COR-L47 (cell line): ENCODE results near the gene SLC22A4.

Experiments used
- DNase-seq: peaks from one replicate; lab custom pipeline; 2025; lab: John Stamatoyannopoulos, UW

The SLC22A4 gene

DNA sequence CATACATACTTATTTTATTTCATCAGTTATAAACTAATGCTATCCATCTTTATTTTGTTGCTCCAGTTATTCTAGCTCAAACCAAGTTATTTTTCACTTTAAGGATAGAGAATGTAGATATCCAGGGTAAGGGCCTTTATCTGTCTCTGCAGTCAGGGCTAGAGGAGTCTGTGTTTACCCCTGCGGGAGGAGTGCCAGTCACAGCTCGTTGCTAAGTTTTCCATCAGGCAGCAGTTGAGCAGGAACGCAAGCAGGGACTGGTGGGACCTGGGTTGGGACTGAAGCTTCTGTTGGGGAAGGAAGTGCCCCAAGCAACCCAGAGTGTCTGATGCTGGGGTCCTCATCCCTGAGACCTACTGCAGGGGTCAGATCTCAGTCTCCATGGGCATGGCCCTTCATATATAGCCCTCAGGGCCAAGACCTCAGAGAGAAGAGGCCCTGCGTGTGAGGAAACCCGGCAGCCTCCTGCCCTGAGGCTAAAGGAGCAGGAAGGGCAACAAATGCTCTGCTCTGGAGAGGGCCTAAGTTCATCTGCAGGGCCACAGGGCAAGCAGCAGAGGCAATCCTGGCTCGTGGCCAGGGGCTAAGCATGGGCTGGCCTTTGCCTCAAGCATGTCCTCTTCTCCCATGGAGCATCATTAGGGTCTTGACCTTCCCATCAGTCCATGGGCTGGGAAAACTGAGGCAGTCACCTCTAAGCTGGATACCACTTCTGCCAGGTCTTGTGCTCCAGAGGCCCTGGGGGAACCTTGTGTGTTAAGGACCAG lies 6.6 kb downstream of the SLC22A4 start:
- DNase-seq, result peak; percentile 21

DNA sequence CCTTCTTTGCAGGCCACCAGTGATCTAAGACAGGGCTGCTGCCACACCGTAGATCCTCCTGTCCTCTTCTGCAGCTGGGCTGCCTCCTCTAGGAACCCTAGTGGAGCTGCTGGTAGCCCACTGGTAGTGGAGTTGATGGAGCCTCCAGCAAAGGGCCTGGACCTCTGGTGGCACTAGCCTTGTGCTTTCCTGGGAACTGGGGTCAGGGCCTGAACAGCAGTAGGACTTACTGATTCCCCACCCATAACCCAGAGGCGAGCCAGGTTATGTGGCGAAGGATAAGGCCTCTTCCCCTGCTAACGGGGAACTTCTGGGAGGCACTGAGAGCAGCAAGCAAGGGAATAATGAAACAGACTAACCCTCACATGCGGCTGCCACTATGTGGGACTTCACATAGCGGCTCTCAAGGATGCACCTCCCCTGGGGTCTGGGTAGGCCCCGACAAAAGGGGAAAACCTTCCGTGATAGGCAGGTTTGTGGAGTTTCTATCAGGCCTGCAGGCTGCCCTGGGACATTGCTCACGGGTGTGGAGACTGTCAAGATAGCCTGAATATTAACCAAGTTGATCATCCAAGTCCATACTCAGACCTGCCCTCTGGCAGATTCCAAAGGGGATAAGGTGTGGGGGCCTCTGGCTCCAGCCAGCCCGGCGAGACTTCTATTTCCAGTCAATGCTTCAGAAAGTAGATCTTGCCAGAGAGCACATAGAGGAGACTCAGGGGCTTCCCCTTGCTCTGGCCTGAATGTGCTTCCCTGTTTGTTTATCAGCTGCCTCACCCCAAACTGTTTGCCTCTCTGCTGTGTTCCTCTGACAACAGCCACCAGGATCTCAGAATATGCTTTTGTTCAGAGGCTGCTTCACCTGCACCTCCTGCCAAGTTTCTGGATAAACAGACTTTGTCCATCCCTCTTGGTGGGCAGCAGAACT lies 7.4 kb downstream of the SLC22A4 start:
- DNase-seq, result peak; percentile 86

DNA sequence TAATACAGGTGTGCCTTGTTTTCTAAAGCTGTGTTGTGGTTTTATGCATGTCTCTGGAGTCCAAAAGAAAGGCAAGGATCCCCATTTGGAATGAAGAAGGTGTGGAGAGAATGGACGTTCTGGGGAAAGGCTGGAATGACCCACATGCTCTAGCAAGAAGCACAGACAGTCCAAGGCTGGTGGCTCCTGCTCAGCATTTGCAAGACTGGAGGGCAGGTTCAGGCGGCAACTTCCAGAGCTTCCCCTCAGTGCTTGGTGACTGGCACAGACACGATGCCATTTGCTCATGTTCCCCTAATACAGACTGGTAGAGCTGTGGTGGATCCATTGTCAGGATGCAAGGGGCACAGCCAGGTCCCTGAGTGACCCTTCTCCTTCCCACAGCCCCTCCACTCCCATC lies 8.2 kb downstream of the SLC22A4 start:
- DNase-seq, result no peak

DNA sequence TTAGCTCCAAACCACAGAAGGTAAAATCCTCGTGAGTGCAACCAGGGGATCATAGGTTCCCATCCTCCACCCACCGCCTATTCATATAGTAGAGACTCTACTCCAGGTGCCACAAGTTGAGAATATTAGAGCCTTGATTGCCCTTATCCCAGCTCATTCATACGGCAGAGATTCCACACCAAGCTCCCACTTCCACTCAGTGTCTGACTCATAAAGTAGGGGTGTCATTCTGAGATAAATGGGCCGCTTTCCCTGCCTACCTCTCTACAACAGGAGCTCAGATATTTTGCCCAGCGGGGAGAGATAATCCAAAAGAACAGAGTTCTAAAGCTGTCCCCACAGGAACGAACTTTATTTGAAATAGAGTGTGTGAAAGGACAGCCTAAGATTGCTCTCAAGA lies 9.4 kb downstream of the SLC22A4 start:
- no peak for DNase-seq

- no peak for DNase-seq
Measured at GRCh38 chr5:132305420-132305819, 11.2 kb downstream of the SLC22A4 start.

DNA sequence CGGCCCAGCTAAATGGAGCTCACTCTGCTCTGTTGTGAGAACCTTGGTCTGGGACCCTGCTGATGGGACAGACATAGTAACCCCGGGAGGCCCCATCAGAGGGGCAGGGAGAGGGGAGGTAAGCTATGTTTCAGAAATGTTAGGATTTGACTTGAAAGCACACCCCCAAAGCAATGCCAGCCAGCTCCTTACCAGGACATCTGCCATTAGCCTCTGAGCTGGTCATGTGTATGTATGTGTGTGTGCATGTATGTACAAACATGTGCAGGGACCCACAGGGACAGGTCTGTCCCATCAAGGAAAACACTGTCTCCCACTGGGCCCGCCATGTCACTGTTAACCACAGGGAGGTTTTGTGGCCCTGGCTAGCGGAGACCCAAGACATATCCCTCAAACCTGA lies 14.5 kb downstream of the SLC22A4 start:
- DNase-seq, result no peak

- DNase-seq, result no peak
Measured at GRCh38 chr5:132309679-132310078, 15.5 kb downstream of the SLC22A4 start.

DNA sequence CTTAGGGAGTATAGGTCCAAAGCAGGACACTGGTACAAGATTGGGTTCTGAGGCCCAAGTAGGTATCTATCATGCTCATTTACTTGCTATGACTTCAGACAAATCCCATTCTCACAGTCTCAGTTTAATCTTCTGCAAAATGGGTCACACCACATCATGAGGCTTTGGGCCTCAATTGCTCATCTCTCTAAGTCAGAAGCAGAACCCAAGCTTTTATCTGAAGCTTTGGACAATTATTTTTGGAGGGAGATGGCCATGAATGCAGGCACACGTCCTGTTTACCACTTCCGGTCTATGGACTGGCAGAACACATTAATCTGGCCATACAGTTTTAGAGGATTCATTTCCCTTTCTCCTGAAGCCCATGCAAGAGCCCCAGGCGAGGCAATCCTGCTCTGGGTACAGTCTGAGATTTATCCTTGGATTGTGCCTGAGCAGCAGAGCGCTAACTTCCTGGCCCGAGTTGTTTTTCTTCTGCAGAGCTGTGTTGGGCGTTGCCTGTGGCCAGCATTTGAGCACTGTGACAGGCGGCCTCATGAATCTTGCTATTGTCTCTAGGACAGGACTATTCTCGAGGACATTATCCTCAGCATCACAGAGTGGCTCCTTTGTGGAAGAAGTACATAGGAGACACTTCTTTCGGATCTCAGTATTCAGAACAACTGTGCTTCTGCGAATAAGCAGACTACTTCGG lies 16.1 kb downstream of the SLC22A4 start:
- DNase-seq, result no peak

DNA sequence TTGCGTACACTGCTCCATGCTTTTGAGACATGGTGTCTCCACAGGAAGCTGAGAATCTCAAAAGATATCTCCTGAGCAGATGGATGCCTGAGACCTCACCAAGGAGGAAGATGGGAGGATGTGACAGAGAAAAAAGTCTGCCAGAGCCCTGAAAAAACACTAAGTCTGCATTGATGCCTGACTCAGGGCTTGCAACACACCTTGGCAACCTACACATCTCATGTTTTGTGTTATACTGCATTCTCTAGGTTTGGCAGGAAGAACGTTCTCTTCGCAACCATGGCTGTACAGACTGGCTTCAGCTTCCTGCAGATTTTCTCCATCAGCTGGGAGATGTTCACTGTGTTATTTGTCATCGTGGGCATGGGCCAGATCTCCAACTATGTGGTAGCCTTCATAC lies 19.2 kb downstream of the SLC22A4 start:
- no peak for DNase-seq

- no peak for DNase-seq
Measured at GRCh38 chr5:132313961-132314432, 19.8 kb downstream of the SLC22A4 start.

DNA sequence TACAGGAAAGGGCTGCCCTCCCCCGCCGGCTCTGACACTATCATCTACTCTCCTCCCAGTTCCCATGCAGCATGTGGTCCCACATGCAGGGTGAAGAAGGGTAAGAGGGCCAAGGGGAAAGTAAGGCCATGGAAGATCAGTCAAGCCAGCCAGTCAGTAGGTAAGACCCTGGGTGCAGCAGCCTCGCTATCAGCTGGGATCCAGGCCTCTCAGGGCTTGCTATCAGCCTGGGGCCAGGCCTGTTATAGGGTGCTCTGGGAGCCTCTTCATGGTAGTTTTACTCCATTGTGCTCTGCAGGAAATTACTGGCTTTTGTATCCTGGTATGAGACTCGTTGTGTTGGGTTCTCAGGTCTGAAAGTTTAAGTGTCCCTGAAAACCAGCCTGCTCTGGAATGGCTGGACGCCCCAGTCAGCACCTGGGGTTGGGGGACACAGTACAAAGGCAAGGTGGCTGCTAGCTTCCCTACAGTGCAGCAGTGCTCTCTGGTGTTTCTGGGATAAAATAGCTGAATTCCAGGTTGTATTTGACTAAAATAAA lies 21.4 kb downstream of the SLC22A4 start:
- DNase-seq, result no peak

DNA sequence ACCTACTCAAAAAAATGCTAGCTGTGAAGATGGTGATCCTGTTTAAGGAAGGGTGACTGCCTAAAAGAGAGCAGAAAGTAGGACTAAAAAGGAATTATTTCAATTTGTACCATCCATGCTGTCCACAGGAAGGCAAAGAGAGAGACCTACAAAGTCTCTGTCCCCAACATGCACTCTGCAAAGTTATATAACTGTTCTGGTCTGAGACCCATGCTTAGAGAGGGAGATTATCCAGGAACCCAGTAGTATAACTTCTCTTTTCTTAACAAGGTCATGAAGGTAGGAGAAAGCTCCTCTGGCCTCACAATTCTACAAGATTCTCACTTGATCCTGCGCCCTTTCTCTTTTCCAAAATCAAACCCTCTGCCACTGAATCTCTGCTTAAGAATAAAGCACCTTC lies 25.8 kb downstream of the SLC22A4 start:
- DNase-seq, result no peak

DNA sequence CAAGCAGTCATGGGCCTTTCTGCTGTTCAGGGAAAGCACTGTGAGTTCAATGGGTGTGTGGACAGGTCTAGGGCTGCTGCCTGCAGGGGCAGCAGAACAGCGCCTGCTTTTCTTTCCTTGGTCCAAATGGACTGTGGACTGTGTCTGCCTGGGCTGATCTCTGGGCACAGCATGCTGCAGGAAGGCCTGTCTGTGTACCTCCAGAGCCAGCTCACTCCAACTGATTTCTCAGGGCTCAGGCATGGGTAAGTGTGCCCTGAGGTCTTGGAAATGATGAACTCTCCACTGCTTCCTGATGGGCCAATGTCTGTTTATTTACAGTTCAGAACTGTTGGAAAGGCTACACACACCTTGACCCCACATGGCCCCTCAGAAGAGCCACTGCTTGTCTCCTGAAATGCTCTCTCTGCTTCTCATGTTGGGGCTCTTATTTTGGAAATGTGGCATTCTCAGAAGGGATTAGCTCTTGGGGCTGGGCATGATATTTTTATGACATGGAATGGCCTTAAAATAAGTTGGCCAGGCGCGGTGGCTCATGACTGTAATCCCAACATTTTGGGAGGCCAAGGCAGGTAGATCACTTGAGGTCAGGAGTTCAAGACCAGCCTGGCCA lies 27.0 kb downstream of the SLC22A4 start:
- DNase-seq, result no peak

DNA sequence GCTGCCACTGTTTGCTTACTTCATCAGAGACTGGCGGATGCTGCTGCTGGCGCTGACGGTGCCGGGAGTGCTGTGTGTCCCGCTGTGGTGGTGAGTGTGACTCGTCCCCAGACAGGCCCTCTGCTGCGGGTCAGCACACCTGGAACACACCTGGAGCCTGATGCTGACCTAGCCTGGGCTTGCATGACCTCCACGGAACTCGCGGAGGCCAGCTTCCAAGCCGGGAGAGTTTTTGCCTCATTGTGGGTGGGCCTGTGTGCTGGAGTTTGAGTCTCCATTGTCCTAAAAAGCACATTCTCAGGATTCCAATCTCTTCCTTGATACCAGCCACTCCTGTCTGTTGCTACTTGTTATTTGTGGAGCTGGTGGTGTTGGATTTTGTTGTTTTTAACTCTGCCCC lies 28.1 kb downstream of the SLC22A4 start:
- DNase-seq, result no peak

DNA sequence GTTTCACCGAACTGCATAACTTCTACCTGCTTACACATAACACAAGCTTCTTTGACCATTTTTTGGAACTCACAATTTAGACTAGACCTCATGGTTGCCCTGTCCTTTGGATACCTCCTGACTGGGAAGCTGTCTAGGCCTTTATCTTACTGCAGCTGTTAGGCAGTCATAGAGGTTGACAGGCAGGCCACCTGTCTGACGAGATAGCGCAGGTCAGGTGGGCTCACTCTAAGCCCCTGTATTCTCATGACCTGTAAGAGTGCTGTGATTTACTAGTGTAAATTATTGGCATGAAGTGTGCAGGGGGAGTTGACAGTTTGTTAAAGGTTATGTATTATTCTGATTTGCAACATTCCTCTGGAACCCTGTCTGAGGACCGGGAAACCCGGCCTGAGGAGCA lies 29.0 kb downstream of the SLC22A4 start:
- no peak for DNase-seq

DNA sequence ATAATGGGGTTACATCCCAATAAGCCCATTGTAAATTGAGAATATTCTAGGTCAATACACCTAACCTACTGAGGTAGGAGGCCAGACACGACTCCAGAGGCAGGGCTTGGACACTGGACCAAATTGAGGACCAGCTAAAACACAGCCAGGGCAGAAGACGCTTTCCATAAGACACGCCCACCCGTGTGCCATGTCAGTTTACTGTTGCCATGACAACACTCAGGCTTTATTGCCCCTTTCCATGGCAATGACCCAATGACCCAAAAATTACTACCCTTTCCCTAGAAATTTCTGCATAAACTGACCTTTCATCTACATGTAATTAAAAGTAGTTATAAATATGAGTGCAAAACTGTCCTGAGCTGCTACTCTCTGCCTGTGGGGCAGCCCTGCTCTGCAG lies 31.5 kb downstream of the SLC22A4 start:
- no peak for DNase-seq

DNA sequence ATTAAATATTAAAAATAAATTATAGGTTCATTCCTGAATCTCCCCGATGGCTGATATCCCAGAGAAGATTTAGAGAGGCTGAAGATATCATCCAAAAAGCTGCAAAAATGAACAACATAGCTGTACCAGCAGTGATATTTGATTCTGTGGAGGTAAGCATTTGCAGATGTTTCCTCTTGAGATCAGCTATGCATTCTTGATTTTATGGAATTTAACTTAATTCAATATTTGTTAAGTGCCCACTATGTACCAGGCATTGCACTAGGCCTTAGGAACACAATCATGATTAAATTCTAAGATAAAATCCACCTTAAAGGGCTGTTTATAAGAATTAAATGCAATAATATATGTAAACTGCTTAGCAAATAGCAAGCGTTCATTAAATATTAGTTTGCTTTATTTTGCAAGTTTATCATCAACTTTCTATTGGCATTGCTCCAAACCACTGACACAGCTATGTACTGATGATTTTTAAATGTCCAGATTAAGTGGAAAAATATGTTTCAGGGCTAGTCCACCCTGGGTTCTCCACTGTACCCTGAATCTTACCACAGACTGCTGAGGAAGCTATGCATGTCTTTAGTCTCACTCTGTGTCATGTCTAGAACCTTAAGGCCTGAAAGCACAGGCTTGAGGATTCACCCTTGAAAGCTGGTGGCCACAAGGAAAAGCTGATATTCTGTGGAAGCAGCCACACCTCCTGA lies 33.2 kb downstream of the SLC22A4 start:
- no peak for DNase-seq

- peak; percentile 39 for DNase-seq
Measured at GRCh38 chr5:132334812-132335211, 40.6 kb downstream of the SLC22A4 start.

DNA sequence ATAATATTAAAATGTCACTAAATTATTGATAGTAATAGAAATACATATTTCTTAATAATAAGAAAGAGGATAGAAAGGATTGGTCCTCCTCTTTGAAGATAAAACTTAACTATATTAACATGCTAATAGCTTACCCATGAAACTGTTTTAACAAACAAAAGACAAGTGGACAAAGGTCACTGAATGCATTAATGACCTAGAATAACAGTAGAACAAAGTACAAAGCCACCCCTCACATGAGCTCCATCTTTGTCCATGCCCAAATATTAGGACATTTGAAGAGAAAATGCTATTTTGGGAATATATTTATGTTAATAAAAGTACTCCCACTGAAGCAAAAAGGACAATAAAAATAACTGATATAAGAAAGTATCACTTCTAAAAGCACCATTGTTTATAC lies 41.2 kb downstream of the SLC22A4 start:
- no peak for DNase-seq

GRCh38 chr5:132339502-132339901 lies 45.3 kb downstream of the SLC22A4 start:
- DNase-seq, result no peak
